Tibial artery (tissue), 4 donors: ENCODE measurements around the gene HOXA11.
A peak's percentile ranks its signal among the peaks of the same experiment; 100 is the strongest.

Source experiments
- DNase-seq, 2 donors: peaks; one replicate each; pipeline ENCODE4 v3.0.0-alpha.2; 2019
- H3K27ac ChIP-seq, 2 donors: fragments of 200-600 bp; sonication (generic) in 1 of 2; 1 replicate in 1 of 2; 2 replicates in 1 of 2; pipeline ENCODE4 v1.5.1; 2018 to 2019; ENCODE audit warnings: mild to moderate bottlenecking in 1 of 2
- H3K27me3 ChIP-seq, 2 donors: fragments of 200-600 bp; sonication (generic) in 1 of 2; one replicate each; pipeline versions ENCODE4 v1.5.1 to v1.6.0; 2016 to 2019
- H3K36me3 ChIP-seq, 3 donors: fragments of 200-600 bp; sonication (generic) in 2 of 3; one replicate each; pipeline ENCODE4 v1.5.1; 2016 to 2019; ENCODE audit warnings: mild to moderate bottlenecking in 2 of 3
- H3K4me1 ChIP-seq, 4 donors: fragments of 200-600 bp; sonication (generic) in 2 of 4; 1 replicate in 3 of 4; 2 replicates in 1 of 4; pipeline ENCODE4 v1.5.1; 2016 to 2019
- H3K4me3 ChIP-seq, 2 donors: fragments of 200-600 bp; sonication (generic) in 1 of 2; 1 replicate in 1 of 2; 2 replicates in 1 of 2; pipeline ENCODE4 v1.5.1; 2018 to 2019; ENCODE audit warnings: mild to moderate bottlenecking in 2 of 2
- H3K9me3 ChIP-seq, 3 donors: fragments of 200-600 bp; sonication (generic) in 1 of 3; one replicate each; pipeline ENCODE4 v1.5.1; 2016 to 2019
- intact Hi-C: fragments of 100-400 bp; cut with DNase I; formaldehyde crosslinking; loops from one replicate; pipeline ENCODE4 v1.15.0; 2023; ENCODE audit warnings: low total_unique reads
- TF ChIP-seq, protein P1 (sequence below), 2 experiments: fragments of 200-600 bp in 1 of 2; fragments of 450-650 bp in 1 of 2; IDR thresholded peaks; one replicate each; pipeline ENCODE4 v1.5.1; 2017 to 2019; ENCODE audit warnings: antibody characterized with exemption in 2 of 2, mild to moderate bottlenecking in 1 of 2, moderate library complexity in 1 of 2

The HOXA11 gene

DNA sequence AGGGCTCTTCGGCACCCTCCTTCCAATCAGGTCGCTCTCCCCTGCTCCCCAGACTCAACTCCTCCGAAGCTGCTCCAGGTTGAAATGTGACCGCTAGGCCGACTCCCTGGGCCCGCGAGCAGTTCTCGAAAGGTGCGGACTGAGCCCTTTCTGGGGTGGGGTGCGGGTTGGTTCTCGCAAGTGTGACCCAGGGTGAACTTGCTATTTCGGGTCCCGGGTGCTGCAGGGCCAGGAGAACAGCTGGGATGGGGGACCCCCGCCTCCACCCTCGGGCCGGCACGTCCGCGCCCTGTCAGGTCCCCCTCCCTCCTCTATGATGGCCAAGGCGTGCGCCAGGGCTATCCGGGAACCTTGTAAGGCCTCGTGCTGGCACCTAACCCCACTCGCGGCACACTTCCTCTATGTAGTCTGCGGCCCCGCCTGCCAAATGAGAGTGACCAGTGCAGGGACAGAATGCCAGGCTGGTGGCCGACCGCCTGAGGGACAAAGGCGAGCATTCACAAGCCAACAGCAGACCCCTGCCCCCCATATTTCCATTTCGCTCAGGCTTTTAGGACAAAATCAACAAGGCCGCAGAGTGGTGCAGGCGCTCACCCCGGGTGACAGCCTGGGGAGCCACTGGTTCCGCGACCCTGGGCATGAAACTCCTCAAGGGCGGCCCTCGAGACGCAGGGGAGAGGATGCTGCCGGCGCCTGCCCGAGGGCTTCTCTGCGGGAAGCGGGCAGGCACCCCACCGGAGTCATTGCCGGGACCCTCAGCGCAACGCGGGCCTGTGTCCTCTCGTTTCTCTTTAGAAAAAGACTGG is 28.6 kb upstream of the HOXA11 start:
- intact Hi-C loops, result no loop called here
- H3K27me3 ChIP-seq, result peaks cover 4 to 66% of the 10 kb centered on the region in 2 donors
- peaks cover 0 to 13% (median 5%) of the 10 kb centered on the region in 4 donors for H3K4me1 ChIP-seq
- no peaks in the 10 kb centered on the region for H3K9me3 ChIP-seq
- no peak for DNase-seq
- TF ChIP-seq, protein P1, sequence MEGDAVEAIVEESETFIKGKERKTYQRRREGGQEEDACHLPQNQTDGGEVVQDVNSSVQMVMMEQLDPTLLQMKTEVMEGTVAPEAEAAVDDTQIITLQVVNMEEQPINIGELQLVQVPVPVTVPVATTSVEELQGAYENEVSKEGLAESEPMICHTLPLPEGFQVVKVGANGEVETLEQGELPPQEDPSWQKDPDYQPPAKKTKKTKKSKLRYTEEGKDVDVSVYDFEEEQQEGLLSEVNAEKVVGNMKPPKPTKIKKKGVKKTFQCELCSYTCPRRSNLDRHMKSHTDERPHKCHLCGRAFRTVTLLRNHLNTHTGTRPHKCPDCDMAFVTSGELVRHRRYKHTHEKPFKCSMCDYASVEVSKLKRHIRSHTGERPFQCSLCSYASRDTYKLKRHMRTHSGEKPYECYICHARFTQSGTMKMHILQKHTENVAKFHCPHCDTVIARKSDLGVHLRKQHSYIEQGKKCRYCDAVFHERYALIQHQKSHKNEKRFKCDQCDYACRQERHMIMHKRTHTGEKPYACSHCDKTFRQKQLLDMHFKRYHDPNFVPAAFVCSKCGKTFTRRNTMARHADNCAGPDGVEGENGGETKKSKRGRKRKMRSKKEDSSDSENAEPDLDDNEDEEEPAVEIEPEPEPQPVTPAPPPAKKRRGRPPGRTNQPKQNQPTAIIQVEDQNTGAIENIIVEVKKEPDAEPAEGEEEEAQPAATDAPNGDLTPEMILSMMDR (IDR thresholded peaks at IDR 0.05), result no peak
- no peak overlapping the region for H3K27ac ChIP-seq
- H3K4me3 ChIP-seq, result no peak overlapping the region
- H3K36me3 ChIP-seq, result no peaks in the 10 kb centered on the region

DNA sequence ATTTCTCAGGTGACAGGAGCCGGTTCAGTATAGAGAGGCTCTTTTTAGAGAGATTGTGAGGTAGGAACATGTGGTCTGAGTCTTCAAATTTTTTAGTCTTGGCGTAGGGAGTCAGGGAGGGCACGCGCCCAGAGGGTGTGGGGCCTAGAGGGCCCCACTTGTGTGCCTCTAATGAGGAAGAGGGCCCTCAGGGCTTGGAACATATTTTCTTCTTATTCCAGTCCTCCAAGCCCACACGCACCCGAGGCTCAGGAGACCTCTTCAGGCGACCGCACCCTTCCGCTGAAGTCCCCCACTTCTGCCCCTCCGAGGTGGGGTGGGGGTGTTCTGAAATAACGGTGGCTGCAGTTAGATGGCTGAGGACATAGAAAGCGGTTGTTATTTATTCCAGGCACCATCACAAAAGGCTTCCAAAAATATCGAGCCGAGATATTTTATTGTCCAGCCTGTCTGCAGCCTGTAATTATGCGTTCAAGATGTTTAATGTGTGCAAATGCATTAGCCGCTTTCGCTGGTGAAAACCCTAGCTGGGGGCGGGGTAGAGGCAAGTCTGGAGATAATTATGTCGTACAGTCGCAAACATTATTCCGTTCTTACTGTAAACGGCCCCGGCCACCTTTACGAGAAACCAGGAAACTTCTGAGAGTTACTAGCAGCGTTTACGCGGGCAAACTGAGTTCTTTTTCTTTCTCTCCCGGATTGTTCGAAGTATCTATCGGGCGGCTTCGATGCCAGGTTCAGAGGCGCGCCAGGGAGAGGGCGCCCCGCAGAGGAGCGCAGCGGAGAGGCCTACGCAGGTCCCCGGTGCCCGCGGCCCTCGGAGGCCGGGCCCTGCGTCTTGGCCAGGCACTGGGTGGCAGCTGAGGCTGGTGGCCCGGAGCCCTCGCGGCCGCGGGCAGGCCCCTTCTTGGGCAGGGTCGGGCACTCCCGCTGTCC is 27.7 kb upstream of the HOXA11 start:
- Histone ChIP-seq H3K4me1 (peaks cover 0 to 13% (median 5%) of the 10 kb centered on the region in 4 donors), H3K27me3 (peaks cover 4 to 73% of the 10 kb centered on the region in 2 donors), H3K4me3 (no peak overlapping the region), H3K36me3 (no peaks in the 10 kb centered on the region), H3K9me3 (no peaks in the 10 kb centered on the region), H3K27ac (no peak overlapping the region)
- intact Hi-C loops, result no loop called here
- peak in 1 of 2 donors; percentile 47 for DNase-seq
- TF ChIP-seq, protein P1 (IDR thresholded peaks at IDR 0.05), result no peak

DNA sequence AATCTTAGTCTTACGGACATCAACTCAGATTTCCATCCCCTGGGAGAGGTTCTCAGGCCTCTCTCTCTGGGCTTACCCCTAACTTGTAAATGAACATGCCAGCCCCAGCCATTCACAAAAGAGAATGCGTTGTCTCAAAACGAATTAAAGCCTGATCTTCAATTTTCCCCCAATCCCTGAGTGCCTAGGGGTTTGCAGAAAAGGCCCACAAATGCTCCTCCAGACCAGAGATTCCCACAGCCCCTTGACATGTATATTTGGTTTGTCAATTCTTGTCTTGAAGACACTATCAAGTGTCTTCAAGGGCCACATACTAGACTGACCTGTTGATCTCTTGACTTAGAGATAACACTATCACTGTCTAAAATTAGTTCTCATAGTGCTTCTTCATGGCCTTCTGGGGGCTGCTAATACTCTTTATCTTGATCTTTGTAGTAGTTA is 26.8 kb upstream of the HOXA11 start:
- intact Hi-C loops, result no loop called here
- Histone ChIP-seq H3K4me1 (peaks cover 0 to 13% (median 5%) of the 10 kb centered on the region in 4 donors), H3K27ac (no peak overlapping the region), H3K27me3 (peaks cover 4 to 80% of the 10 kb centered on the region in 2 donors), H3K36me3 (no peaks in the 10 kb centered on the region), H3K9me3 (no peaks in the 10 kb centered on the region), H3K4me3 (no peak overlapping the region)
- no peak for DNase-seq
- TF ChIP-seq, protein P1 (IDR thresholded peaks at IDR 0.05), result no peak

DNA sequence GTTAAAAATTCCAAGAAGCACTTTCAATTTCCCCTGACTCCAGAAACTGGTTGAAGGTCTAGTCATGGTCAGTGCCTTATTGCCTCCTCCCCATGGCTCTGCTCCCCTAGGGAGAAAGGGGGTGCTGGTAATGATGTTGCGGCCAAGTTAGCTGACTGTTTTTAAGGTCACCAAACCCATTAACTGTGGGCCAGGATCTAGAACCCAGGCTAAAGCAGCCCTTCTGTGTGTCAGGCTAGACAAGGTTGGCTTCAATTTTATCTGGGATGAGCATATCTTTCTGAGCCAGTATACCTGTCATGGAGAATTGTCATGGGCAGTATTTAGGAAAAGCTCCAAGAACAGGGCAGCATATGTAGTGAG is 26.0 kb upstream of the HOXA11 start:
- intact Hi-C loops, result no loop called here
- H3K4me1 ChIP-seq, result peaks cover 0 to 13% (median 5%) of the 10 kb centered on the region in 4 donors
- no peak overlapping the region for H3K4me3 ChIP-seq
- peaks cover 4 to 83% of the 10 kb centered on the region in 2 donors for H3K27me3 ChIP-seq
- no peak for DNase-seq
- TF ChIP-seq, protein P1 (IDR thresholded peaks at IDR 0.05), result no peak
- H3K27ac ChIP-seq, result no peak overlapping the region
- no peaks in the 10 kb centered on the region for H3K36me3 ChIP-seq
- H3K9me3 ChIP-seq, result no peaks in the 10 kb centered on the region

DNA sequence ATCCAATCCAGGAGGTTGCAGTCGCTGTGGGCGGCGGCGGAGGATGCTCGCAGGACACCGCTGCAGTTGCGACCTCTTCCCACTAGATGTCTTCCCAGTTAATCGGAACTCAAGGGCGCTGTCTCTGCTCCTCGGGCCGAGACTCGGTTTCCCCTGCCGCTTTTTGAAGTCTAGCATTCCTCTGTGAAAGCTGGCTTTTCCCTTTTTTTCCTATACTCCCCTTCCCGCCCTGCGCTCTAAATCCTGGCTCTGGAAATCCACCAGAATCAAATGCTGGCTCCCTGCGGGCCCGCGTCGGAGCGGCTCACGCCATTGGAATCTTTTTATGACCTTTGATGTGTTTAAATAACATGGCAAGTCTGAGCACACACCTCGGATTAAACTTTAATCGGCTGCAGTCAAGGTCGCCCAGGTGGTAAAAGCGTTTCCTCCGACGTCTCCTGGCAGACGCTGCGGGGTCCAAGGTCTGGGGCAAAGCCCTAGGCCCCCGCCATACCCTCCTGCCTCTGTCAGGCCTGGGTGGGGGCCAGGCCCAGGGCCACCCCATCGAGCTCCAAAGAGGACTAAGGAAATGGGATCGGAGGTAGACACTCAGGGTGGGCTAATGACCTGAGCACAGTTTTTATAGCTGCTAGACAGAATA is 25.5 kb upstream of the HOXA11 start:
- Histone ChIP-seq H3K4me3 (peak overlapping the region in 1 of 2 donors; percentile 39), H3K27me3 (peaks cover 4 to 87% of the 10 kb centered on the region in 2 donors)
- DNase-seq, result no peak

More for the DNA sequence above, 25.5 kb upstream of the HOXA11 start:
- no peak overlapping the region for H3K27ac ChIP-seq
- intact Hi-C loops, result no loop called here
- peaks cover 0 to 14% (median 5%) of the 10 kb centered on the region in 4 donors for H3K4me1 ChIP-seq
- H3K36me3 ChIP-seq, result no peaks in the 10 kb centered on the region
- no peaks in the 10 kb centered on the region for H3K9me3 ChIP-seq
- TF ChIP-seq, protein P1 (IDR thresholded peaks at IDR 0.05), result peak; percentile 64 to 76
